ENCODE measurements around the gene ACTL7B. TPM values are rescaled to one million over a fixed set of nuclear protein-coding genes. Genes with fewer than 3 reads are reported as not detected.

ACTL7B gene
- total and polyA plus RNA-seq, 10 of the 15 experiments (the other 5 are each of a cell fraction or from before 2014, with no cell fraction given), result not detected

DNA sequence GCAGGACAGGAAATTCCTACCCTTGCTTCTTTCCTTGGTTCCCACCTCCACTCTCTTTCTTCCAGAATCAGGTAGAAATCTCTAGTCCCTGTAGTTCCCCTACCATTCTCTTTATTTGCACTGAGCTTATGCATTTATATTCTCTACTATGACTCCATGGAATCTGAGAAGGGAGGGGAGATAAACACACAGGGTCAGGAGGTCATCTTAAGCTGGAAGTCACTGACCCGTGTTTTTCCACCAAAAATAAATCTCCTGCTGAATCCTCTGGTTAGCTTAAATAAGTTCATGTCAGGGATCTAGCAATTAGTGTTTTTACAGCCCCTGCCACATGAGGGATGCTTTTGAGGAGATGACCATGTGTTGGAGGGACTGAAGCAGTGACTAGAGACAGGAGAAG is 3.7 kb downstream of the ACTL7B start:
- H3K79me2 ChIP-seq (ENCODE audit: control insufficient read depth, insufficient read depth, low read length), result no peaks in the 10 kb centered on the region
- H3K27ac ChIP-seq (ENCODE audit: control insufficient read depth, insufficient read depth), result no peak overlapping the region
- no peaks in the 10 kb centered on the region for H4K20me1 ChIP-seq (ENCODE audit: control insufficient read depth, insufficient read depth)
- H3K27me3 ChIP-seq (replicated peaks in 1 of 2; ENCODE audit: control insufficient read depth in 2 of 2, insufficient read depth in 2 of 2, low read length in 1 of 2), result peaks cover 0 to 2% of the 10 kb centered on the region in 2 experiments; a peak in 2 of 4 replicates
- CTCF ChIA-PET, result interaction anchor here (1.3 to 4.7 kb wide), 3 partner anchors 42 to 102 kb away, joined by 5 to 29 read pairs (median 6); no protein-coding TSS in a partner anchor
- no peak overlapping the region for H3K9ac ChIP-seq (ENCODE audit: control insufficient read depth, insufficient read depth, low read length)
- POLR2A ChIA-PET, result no interaction called here
- ATAC-seq (no peak), FAIRE-seq (no peak), DNase-seq (ENCODE audit: low read depth, low spot score) (no peak)
- intact Hi-C loops (cut with micrococcal nuclease; ENCODE audit: unreplicated experiment), result loop anchor here (5.0 kb wide), 2 partner anchors 100 to 615 kb away; no protein-coding TSS in a partner anchor
- no peaks in the 10 kb centered on the region for H3K9me3 ChIP-seq (replicated peaks; ENCODE audit: control insufficient read depth, insufficient read depth, low read length)
- WGBS (ENCODE audit: insufficient coverage, insufficient replicate concordance, low lambda C conversion rate, missing lambda C conversion rate), result 0% methylated on average over 1 of the region's 1 CpG
- SMC1A ChIA-PET (ENCODE audit: uncharacterized antibody, unreplicated experiment), result interaction anchor here (0.6 to 1.9 kb wide), 3 partner anchors 98 to 502 kb away, joined by 3 to 4 read pairs (median 4); no protein-coding TSS in a partner anchor
- H3K4me1 ChIP-seq (ENCODE audit: control insufficient read depth, insufficient read depth, low read length), result no peaks in the 10 kb centered on the region
- RAD21 ChIA-PET (ENCODE audit: unreplicated experiment), result interaction anchor here (1.7 kb wide), 1 partner anchor 102 kb away, joined by 8 read pairs; no protein-coding TSS in a partner anchor
- no TSS peak for BruUV-seq (replicated peaks)
- no peak overlapping the region for H3K4me3 ChIP-seq
- no peaks in the 10 kb centered on the region for H3K36me3 ChIP-seq (ENCODE audit: control insufficient read depth in 2 of 2, insufficient read depth in 2 of 2, low read length in 1 of 2)
- no peak overlapping the region for H3K4me2 ChIP-seq (ENCODE audit: control insufficient read depth, insufficient read depth)
- no peak overlapping the region for H2AFZ ChIP-seq (ENCODE audit: control insufficient read depth, low read depth, low read length)
- no peak for TF ChIP-seq ATF7 (IDR thresholded peaks at IDR 0.05; ENCODE audit: low read depth)
- TF ChIP-seq IKZF2 (IDR thresholded peaks at IDR 0.05), result no peak
- TF ChIP-seq KAT2A (conservative IDR thresholded peaks at IDR 0.05; ENCODE audit: control insufficient read depth, low read depth, low read length), result no peak
- no peak for TF ChIP-seq SMAD1 (IDR thresholded peaks at IDR 0.05; ENCODE audit: low read depth, partially characterized antibody)
- TF ChIP-seq POLR2AphosphoS5 (IDR thresholded peaks at IDR 0.05; ENCODE audit: low read length), result no peak
- TF ChIP-seq POLR2A (IDR thresholded peaks at IDR 0.05; ENCODE audit: low read depth, low read length), result no peak
- no peak for TF ChIP-seq YY1 (IDR thresholded peaks at IDR 0.05; ENCODE audit: low read depth, low read length)
- TF ChIP-seq CREB1 (IDR thresholded peaks at IDR 0.05; ENCODE audit: low read depth), result no peak
- no peak for TF ChIP-seq HCFC1 (IDR thresholded peaks at IDR 0.05; ENCODE audit: low read length)
- TF ChIP-seq MTA3 (IDR thresholded peaks at IDR 0.05; ENCODE audit: borderline replicate concordance, low read length), result no peak
- no peak for TF ChIP-seq FOXK2 (IDR thresholded peaks at IDR 0.05)
- TF ChIP-seq ZNF24 (IDR thresholded peaks at IDR 0.05), result no peak
- TF ChIP-seq DPF2 (IDR thresholded peaks at IDR 0.05), result no peak
- no peak for TF ChIP-seq KLF5 (IDR thresholded peaks at IDR 0.05; ENCODE audit: partially characterized antibody)
- TF ChIP-seq, protein P1, sequence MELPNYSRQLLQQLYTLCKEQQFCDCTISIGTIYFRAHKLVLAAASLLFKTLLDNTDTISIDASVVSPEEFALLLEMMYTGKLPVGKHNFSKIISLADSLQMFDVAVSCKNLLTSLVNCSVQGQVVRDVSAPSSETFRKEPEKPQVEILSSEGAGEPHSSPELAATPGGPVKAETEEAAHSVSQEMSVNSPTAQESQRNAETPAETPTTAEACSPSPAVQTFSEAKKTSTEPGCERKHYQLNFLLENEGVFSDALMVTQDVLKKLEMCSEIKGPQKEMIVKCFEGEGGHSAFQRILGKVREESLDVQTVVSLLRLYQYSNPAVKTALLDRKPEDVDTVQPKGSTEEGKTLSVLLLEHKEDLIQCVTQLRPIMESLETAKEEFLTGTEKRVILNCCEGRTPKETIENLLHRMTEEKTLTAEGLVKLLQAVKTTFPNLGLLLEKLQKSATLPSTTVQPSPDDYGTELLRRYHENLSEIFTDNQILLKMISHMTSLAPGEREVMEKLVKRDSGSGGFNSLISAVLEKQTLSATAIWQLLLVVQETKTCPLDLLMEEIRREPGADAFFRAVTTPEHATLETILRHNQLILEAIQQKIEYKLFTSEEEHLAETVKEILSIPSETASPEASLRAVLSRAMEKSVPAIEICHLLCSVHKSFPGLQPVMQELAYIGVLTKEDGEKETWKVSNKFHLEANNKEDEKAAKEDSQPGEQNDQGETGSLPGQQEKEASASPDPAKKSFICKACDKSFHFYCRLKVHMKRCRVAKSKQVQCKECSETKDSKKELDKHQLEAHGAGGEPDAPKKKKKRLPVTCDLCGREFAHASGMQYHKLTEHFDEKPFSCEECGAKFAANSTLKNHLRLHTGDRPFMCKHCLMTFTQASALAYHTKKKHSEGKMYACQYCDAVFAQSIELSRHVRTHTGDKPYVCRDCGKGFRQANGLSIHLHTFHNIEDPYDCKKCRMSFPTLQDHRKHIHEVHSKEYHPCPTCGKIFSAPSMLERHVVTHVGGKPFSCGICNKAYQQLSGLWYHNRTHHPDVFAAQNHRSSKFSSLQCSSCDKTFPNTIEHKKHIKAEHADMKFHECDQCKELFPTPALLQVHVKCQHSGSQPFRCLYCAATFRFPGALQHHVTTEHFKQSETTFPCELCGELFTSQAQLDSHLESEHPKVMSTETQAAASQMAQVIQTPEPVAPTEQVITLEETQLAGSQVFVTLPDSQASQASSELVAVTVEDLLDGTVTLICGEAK (IDR thresholded peaks at IDR 0.05; ENCODE audit: borderline replicate concordance), result no peak
- no peak for TF ChIP-seq MXI1 (IDR thresholded peaks at IDR 0.05; ENCODE audit: low read depth, low read length)
- TF ChIP-seq, protein P2, sequence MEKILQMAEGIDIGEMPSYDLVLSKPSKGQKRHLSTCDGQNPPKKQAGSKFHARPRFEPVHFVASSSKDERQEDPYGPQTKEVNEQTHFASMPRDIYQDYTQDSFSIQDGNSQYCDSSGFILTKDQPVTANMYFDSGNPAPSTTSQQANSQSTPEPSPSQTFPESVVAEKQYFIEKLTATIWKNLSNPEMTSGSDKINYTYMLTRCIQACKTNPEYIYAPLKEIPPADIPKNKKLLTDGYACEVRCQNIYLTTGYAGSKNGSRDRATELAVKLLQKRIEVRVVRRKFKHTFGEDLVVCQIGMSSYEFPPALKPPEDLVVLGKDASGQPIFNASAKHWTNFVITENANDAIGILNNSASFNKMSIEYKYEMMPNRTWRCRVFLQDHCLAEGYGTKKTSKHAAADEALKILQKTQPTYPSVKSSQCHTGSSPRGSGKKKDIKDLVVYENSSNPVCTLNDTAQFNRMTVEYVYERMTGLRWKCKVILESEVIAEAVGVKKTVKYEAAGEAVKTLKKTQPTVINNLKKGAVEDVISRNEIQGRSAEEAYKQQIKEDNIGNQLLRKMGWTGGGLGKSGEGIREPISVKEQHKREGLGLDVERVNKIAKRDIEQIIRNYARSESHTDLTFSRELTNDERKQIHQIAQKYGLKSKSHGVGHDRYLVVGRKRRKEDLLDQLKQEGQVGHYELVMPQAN (conservative IDR thresholded peaks at IDR 0.05), result no peak
- no peak for TF ChIP-seq NBN (IDR thresholded peaks at IDR 0.05)
- in situ Hi-C loops (cut with MboI), result no loop called here
